Activated T-helper 2 cell treated with anti-CD3 and anti-CD28 coated beads, Interferon-gamma antibody, Interleukin-2, Interleukin-4, amounts not matched to agents 10 μg/mL and 5 μg/mL and 100 μg/mL, durations not matched to agents 14 hours and 24 hours and 36 hours (primary cell): ENCODE measurements around the gene CPNE9. TPM values are rescaled to one million over a fixed set of nuclear protein-coding genes. Genes with fewer than 3 reads are reported as not detected.

ENCODE experiments used
- DNase-seq: peaks from one replicate; pipeline ENCODE4 v3.0.0; 2021; ENCODE audit warnings: low spot score
- H3K27ac Mint-ChIP-seq: one replicate; pipeline ENCODE4 v1.8.0; 2021; ENCODE audit warnings: mixed read lengths
- H3K27me3 Mint-ChIP-seq: one replicate; pipeline ENCODE4 v1.8.0; 2021; ENCODE audit warnings: low read depth, mixed read lengths
- H3K36me3 Mint-ChIP-seq: one replicate; pipeline ENCODE4 v1.8.0; 2021; ENCODE audit warnings: low read depth, mixed read lengths
- H3K4me1 Mint-ChIP-seq: one replicate; pipeline ENCODE4 v1.8.0; 2021; ENCODE audit warnings: low read depth, mixed read lengths
- H3K4me3 Mint-ChIP-seq: one replicate; pipeline ENCODE4 v1.8.0; 2021; ENCODE audit warnings: low read depth, mild to moderate bottlenecking, moderate library complexity, mixed read lengths
- H3K9me3 Mint-ChIP-seq: one replicate; pipeline ENCODE4 v1.8.0; 2021; ENCODE audit warnings: mixed read lengths
- intact Hi-C: fragments of 100-400 bp; cut with micrococcal nuclease; formaldehyde crosslinking; loops from one replicate; pipeline ENCODE4 v1.15.1; 2023
- total RNA-seq: library from RNA; stranded (reverse); gene quantifications from 2 replicates; pipeline ENCODE4 v1.2.3, GENCODE V29; 2022

CPNE9 gene
- total RNA-seq, 1 donor from 2014 or later = 0.50 TPM

DNA sequence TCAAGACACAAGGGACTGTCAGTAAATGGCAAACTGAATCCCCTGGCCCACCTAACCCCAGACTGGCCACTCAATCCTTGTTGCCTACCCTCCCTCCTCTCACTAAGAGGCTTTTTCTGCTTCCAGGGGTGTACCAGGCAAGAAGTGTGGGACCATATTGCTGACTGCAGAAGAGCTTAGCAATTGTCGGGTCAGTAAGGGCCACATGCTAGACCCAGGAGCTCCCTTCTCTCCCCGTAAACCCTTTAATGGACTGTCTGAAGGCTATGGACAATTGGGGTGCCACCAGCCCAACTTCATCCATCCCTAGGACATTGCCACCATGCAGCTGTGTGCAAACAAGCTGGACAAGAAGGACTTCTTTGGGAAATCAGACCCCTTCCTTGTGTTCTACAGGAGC is 8.8 kb downstream of the CPNE9 start:
- Mint-ChIP-seq H3K4me3 (no peak overlapping the region), H3K4me1 (peaks cover 4% of the 10 kb centered on the region), H3K36me3 (no peaks in the 10 kb centered on the region), H3K27me3 (peaks cover 14% of the 10 kb centered on the region), H3K9me3 (no peaks in the 10 kb centered on the region), H3K27ac (no peak overlapping the region)
- intact Hi-C loops = no loop called here
- DNase-seq = no peak

DNA sequence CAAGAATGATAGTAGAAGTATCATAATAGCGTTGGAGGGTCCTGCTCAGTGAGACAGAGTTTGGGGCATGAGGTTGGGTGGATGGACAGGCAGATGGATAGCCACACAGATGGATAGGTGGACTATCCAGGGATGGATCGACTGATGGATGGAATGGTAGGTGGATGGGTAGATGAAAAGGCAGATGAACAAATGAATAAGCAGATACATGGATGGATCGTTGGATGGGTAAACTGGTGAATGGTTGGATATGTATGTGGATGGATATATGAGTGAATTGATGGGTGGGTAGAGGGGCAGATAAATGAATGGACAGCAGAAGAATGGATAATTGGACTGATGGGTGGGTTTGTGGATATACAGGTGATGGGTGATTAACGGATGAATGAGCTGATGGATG is 9.5 kb downstream of the CPNE9 start:
- no peak overlapping the region for H3K27ac Mint-ChIP-seq
- no peaks in the 10 kb centered on the region for H3K36me3 Mint-ChIP-seq
- H3K4me1 Mint-ChIP-seq = peaks cover 4% of the 10 kb centered on the region
- intact Hi-C loops = no loop called here
- no peaks in the 10 kb centered on the region for H3K9me3 Mint-ChIP-seq
- H3K27me3 Mint-ChIP-seq = peaks cover 13% of the 10 kb centered on the region
- DNase-seq = no peak
- no peak overlapping the region for H3K4me3 Mint-ChIP-seq

DNA sequence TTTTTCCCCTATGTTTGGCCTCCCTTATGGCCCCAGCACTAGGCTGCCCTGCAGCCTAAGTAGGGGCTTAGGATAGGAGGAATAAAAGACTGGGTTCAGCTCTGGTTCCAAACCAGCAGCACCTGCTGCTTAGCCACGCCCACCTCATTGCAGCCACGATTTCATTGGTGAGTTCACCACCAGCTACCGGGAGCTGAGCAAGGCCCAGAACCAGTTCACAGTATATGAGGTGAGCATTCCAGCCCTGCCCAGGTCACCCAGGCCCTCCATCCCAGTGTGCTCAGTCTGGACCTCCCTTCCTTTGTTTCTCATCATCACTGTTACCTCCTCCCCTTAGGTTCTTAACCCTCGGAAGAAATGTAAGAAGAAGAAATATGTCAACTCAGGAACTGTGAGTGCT is 11.5 kb downstream of the CPNE9 start:
- no peaks in the 10 kb centered on the region for H3K9me3 Mint-ChIP-seq
- H3K27me3 Mint-ChIP-seq = peaks cover 11% of the 10 kb centered on the region
- no peaks in the 10 kb centered on the region for H3K36me3 Mint-ChIP-seq
- no peak overlapping the region for H3K27ac Mint-ChIP-seq
- H3K4me3 Mint-ChIP-seq = no peak overlapping the region
- peaks cover 2% of the 10 kb centered on the region for H3K4me1 Mint-ChIP-seq
- no peak for DNase-seq
- intact Hi-C loops = no loop called here

DNA sequence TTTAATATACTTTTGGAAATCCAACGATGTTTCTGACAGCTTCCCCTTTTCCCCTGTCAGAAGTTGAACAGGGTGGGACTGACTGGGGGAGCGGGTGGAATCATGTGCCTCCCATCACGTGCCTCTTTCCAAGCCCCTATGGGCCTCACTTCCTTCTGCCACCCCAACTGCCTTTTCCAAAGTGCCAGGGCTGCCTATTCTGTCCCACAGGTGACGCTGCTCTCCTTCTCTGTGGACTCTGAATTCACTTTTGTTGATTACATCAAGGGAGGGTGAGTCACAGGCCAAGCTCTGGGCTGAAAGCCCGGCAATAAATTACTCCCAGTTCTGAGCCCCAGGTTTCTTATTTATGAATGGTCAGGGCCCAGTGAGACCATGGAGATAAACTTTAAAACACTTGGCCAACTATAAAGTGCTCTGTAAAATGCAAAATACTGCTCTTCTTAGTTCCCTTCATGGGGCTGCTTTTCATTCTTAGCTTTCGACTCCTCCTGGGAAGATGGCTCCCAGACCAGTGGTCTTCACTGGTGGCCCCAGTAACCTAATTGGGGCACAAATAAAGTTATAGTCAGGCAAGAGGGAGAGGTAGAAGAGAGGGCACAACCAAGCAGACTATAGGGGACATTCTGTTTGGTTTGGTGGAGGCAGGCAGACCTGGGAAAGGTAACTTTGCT is 12.3 kb downstream of the CPNE9 start:
- H3K27me3 Mint-ChIP-seq = peaks cover 11% of the 10 kb centered on the region
- H3K4me3 Mint-ChIP-seq = no peak overlapping the region
- no peaks in the 10 kb centered on the region for H3K4me1 Mint-ChIP-seq
- H3K27ac Mint-ChIP-seq = no peak overlapping the region
- intact Hi-C loops = no loop called here
- H3K9me3 Mint-ChIP-seq = no peaks in the 10 kb centered on the region
- DNase-seq = no peak
- H3K36me3 Mint-ChIP-seq = no peaks in the 10 kb centered on the region

DNA sequence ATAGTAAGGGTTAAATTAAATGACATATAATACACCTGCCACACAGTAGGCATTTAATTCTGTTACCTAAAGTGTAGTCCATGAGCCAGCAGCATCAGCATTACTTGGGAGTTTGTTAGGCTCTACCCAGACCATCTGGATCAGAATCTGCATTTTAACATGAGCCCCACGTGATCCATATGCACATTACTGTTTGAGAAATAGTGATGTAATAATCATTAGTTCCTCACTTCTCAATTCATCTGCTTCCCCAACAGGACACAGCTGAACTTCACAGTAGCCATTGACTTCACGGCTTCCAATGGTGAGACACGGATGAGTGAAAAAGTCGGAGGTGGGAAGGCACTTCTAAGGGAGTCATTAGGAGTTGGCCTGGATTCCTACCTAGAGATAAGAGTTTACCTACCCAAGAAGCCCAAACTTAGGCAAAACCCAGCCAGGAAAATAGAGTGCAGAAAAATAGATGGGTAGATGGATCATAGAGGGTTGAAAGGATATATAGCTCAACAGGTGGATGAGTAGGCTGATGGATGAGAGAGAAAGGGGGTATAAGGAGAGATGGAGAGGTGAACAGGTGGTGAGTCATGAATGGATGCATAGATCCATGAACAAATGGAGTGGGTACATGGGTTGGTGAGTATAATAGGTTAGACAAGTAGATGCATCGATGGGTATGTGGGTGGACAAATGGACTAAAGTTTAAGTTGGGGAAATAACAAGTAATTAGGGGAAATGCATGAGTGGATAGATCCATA is 13.3 kb downstream of the CPNE9 start:
- H3K4me3 Mint-ChIP-seq = no peak overlapping the region

DNA sequence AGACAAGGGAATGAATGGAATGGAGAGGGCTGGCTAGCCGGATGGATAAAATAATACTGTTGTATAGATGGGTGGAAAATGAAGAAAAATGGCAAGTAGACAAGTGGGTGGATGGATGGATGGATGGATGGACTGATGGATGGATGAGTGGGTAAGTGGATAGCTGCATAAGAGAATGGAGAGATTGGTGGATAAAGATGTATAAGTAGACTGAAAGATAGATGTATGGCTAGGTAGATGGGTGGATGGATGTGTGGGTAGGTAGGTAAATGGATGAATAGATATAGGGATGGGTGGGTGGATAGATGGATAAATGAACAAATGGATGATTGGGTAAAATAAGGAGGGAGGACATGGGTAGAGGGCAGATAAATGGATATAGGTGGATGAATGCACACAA is 13.9 kb downstream of the CPNE9 start:
- Mint-ChIP-seq H3K4me3 (no peak overlapping the region), H3K36me3 (no peaks in the 10 kb centered on the region), H3K9me3 (no peaks in the 10 kb centered on the region), H3K27me3 (peaks cover 11% of the 10 kb centered on the region), H3K27ac (no peak overlapping the region), H3K4me1 (no peaks in the 10 kb centered on the region)
- no peak for DNase-seq
- intact Hi-C loops = no loop called here

More for the DNA sequence above, 13.3 kb downstream of the CPNE9 start:
- H3K9me3 Mint-ChIP-seq = no peaks in the 10 kb centered on the region
- DNase-seq = no peak
- intact Hi-C loops = no loop called here
- no peaks in the 10 kb centered on the region for H3K4me1 Mint-ChIP-seq
- H3K27ac Mint-ChIP-seq = no peak overlapping the region
- peaks cover 11% of the 10 kb centered on the region for H3K27me3 Mint-ChIP-seq
- H3K36me3 Mint-ChIP-seq = no peaks in the 10 kb centered on the region

DNA sequence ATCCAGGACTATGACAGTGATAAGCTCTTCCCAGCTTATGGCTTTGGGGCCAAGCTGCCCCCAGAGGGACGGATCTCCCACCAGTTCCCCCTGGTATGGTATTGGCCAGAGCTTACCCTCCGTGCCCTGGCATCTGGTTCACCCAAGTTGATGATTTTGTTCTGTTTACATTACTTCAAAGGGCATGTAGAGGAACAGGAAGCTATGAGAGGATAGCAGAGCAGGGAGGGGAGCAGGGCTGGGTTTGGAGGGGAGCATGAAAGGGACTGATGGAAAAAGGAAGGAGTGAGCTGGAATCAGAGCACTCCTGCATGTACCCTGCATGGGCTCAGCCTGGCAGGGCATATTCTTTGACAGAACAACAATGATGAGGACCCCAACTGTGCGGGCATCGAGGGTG is 14.5 kb downstream of the CPNE9 start:
- Mint-ChIP-seq H3K4me3 (no peak overlapping the region), H3K9me3 (no peaks in the 10 kb centered on the region), H3K27me3 (peaks cover 9% of the 10 kb centered on the region), H3K27ac (no peak overlapping the region), H3K4me1 (peaks cover 2% of the 10 kb centered on the region), H3K36me3 (no peaks in the 10 kb centered on the region)
- intact Hi-C loops = no loop called here
- DNase-seq = no peak

DNA sequence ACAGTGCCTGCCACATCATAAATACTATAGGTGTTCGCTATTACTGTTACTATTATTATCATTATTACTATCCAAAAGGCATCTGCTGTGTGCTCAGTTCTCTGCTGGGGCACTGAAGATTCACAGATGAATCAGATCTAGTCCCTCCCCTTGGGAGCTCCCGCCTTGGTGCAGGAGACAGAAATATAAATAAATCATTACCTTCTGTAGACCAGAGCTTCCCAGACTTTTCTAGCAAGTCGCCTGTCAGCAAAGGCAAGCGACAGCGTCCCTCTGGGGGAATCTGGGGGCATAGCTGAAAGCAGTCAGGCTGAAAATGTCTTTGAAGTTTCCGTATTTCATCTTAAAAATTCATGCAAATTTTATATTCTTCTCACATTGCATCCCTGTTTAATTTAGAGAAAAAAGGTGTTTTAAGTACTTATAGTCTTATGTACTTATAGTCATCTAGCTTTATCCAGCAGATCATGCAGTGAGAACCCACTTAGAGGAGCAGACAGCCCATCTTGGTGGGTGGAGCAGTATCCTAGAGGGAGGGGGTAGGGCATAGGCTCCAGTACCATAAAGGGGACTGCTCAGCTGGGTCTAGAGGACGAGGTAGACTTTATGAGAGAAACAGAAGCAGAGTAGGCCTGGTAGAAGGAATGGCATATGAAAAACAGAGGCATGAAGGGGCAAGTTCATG is 17.5 kb downstream of the CPNE9 start:
- Mint-ChIP-seq H3K27me3 (peaks cover 5% of the 10 kb centered on the region), H3K4me3 (no peak overlapping the region), H3K27ac (no peak overlapping the region), H3K9me3 (no peaks in the 10 kb centered on the region), H3K36me3 (no peaks in the 10 kb centered on the region), H3K4me1 (peaks cover 2% of the 10 kb centered on the region)
- no peak for DNase-seq
- intact Hi-C loops = no loop called here

DNA sequence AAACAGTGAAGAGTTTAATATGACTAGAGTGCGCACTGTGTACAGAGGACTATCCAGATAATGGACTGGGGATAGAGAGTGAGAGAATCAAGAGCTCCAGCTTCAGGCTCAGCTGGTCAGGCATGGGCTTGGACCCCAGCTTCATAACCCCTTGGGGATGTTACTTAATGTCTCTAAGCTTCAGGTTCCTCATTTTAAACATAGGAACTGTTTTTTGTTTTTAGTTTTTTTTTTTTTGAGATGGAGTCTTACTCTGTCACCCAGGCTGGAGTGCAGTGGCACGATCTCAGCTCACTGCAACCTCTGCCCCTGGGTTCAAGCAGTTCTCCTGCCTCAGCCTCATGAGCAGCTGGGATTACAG is 18.0 kb downstream of the CPNE9 start:
- Mint-ChIP-seq H3K27ac (no peak overlapping the region), H3K4me1 (peaks cover 4% of the 10 kb centered on the region), H3K27me3 (peaks cover 5% of the 10 kb centered on the region), H3K36me3 (no peaks in the 10 kb centered on the region), H3K4me3 (no peak overlapping the region), H3K9me3 (no peaks in the 10 kb centered on the region)
- intact Hi-C loops = no loop called here
- DNase-seq = no peak

DNA sequence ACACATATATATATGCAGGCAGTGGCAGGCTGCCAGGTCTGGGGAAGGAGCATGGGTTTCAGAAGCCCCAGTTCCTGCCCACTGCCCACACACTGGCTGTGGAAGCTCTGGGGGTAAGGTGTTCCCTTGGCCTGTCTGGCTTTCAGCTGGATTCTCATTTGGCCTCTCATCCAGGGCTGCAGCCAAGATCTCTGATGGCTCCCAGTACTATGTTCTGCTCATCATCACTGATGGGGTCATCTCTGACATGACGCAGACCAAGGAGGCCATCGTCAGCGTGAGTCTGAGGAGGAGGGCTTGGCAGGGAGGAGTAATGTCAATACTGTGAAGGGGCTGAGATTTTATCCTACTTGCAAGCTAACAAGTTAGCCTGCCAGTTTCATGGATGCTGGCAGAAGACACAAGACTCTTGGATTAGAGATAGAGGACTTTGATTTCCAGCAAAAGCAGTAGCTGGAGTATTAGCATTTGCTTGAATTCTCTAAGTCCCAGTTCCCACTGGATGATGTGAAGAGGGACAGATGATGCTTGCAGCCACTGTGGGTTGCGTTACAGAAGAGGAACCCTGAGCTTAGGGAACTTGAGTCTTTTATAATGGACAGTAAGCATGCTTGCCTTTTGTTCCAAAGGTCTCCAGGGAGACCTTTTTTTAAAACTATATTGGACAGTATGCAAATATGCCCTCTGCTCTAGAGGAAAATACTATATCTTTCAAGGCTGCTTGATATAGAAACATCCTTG is 22.3 kb downstream of the CPNE9 start:
- no peaks in the 10 kb centered on the region for H3K9me3 Mint-ChIP-seq
- no peak overlapping the region for H3K4me3 Mint-ChIP-seq
- H3K4me1 Mint-ChIP-seq = peaks cover 32% of the 10 kb centered on the region
- DNase-seq = no peak
- no peak overlapping the region for H3K27ac Mint-ChIP-seq
- H3K27me3 Mint-ChIP-seq = no peaks in the 10 kb centered on the region
- no peaks in the 10 kb centered on the region for H3K36me3 Mint-ChIP-seq
- intact Hi-C loops = loop anchor here (5.0 kb wide), 1 partner anchor 224 kb away; no protein-coding TSS in a partner anchor

DNA sequence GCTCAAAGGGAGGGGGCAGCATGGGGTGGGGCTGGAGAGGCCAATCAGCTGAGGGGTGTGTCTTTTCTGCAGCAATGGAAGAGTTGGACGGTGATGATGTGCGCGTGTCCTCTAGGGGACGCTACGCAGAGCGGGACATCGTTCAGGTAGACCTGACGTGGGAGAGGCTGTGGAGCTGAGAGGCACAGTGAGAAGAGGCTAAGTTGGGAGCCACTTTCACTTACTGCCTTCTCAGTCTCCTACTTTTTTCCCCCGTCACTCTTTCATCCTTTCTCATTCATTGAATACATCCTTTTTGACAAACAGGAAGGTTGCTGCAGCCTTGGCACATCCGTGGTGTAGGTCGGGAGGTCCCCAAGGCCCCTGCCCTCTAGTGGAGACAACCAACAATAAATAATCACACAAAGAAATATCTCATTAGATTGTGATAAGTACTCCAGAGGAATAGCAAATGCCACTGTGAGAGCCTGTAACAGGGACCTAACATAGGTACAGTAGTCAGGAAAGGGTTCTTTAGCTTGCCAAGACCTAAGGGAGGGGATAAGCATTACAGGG is 23.5 kb downstream of the CPNE9 start:
- no peaks in the 10 kb centered on the region for H3K27me3 Mint-ChIP-seq
- H3K27ac Mint-ChIP-seq = peak overlapping the region; percentile 20
- intact Hi-C loops = loop anchor here (5.0 kb wide), 1 partner anchor 225 kb away; no protein-coding TSS in a partner anchor
- H3K4me3 Mint-ChIP-seq = peak overlapping the region; percentile 68
- DNase-seq = peak; percentile 60
- no peaks in the 10 kb centered on the region for H3K9me3 Mint-ChIP-seq
- peaks cover 32% of the 10 kb centered on the region for H3K4me1 Mint-ChIP-seq
- no peaks in the 10 kb centered on the region for H3K36me3 Mint-ChIP-seq

DNA sequence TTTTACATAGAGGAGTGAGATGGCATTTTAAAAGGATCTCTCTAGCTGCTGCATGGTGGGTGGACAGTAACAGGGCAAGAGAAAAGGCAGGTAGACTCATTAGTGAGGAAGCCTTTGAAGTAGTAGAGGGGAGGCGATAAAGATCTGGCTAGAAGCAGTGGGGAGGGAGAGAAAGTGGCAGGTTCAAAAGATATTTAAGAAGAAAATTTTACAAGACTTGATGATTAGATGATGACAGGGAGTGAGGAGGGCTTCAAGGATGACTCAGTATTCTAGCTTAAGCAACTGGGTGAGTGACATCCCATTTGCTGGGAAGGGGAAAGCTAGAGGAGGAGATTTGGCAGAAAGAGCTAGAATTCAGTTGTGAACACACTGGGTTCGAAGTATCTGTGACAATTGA is 24.1 kb downstream of the CPNE9 start:
- peaks cover 37% of the 10 kb centered on the region for H3K4me1 Mint-ChIP-seq
- no peaks in the 10 kb centered on the region for H3K9me3 Mint-ChIP-seq
- no peaks in the 10 kb centered on the region for H3K27me3 Mint-ChIP-seq
- peaks cover 5% of the 10 kb centered on the region for H3K36me3 Mint-ChIP-seq
- intact Hi-C loops = loop anchor here (5.0 kb wide), 1 partner anchor 225 kb away; no protein-coding TSS in a partner anchor
- peak overlapping the region; percentile 20 for H3K27ac Mint-ChIP-seq
- no peak for DNase-seq
- H3K4me3 Mint-ChIP-seq = no peak overlapping the region
